Transverse colon (tissue), 4 donors: Measurements from ENCODE around the gene THSD4.

Source experiments
- CTCF ChIP-seq, 5 experiments: fragments of 200-600 bp in 3 of 5; fragments of 450-650 bp in 2 of 5; sonication (generic) in 3 of 5; IDR thresholded peaks; 1 replicate in 2 of 5; 2 replicates in 3 of 5; pipeline ENCODE4 v1.5.1; 2016 to 2017; ENCODE audit warnings: antibody characterized with exemption in 5 of 5, inconsistent platforms in 3 of 5, mild to moderate bottlenecking in 2 of 5, moderate library complexity in 1 of 5
- EP300 ChIP-seq: sonication (generic); formaldehyde crosslinking; IDR thresholded peaks from one replicate; pipeline ENCODE4 v1.6.1; 2017; ENCODE audit warnings: antibody characterized with exemption, low read depth
- POLR2A ChIP-seq: fragments of 450-650 bp; IDR thresholded peaks from one replicate; pipeline ENCODE4 v1.6.1; 2016; ENCODE audit warnings: antibody characterized with exemption, mild to moderate bottlenecking, moderate library complexity
- POLR2AphosphoS5 ChIP-seq, 3 donors: sonication (generic); formaldehyde crosslinking; IDR thresholded peaks; one replicate each; pipeline ENCODE4 v1.6.1; 2016; ENCODE audit warnings: antibody characterized with exemption in 3 of 3

GRCh38 chr15:71501344-71502076 is 386.2 kb downstream of the THSD4 start:
- TF ChIP-seq POLR2A (no peak), CTCF (IDR thresholded peaks at IDR 0.05) (no peak), POLR2AphosphoS5 (IDR thresholded peaks at IDR 0.05) (no peak), EP300 (no peak)
